Left ventricle myocardium inferior (tissue), 1 donor: Measurements from ENCODE around the gene CDC42BPB. TPM values are rescaled to one million over a fixed set of nuclear protein-coding genes. Genes with fewer than 3 reads are reported as not detected.

ENCODE experiments used
- DNase-seq: peaks from one replicate; pipeline ENCODE4 v3.0.0-alpha.2; 2020
- H3K27ac ChIP-seq: fragments of 200-600 bp; replicated peaks from 2 replicates; pipeline ENCODE4 v1.8.0; 2021
- H3K27me3 ChIP-seq: fragments of 200-600 bp; 2 replicates; pipeline ENCODE4 v1.8.0; 2021; ENCODE audit warnings: low read depth
- H3K36me3 ChIP-seq: fragments of 200-600 bp; 2 replicates; pipeline ENCODE4 v1.8.0; 2021
- H3K4me1 ChIP-seq: fragments of 200-600 bp; 2 replicates; pipeline ENCODE4 v1.8.0; 2021
- H3K4me3 ChIP-seq: fragments of 200-600 bp; 2 replicates; pipeline ENCODE4 v1.8.0; 2021; ENCODE audit warnings: mild to moderate bottlenecking, moderate library complexity
- H3K9me3 ChIP-seq: fragments of 200-600 bp; replicated peaks from 2 replicates; pipeline ENCODE4 v1.8.0; 2021
- CTCF ChIP-seq: fragments of 200-600 bp; IDR thresholded peaks from 2 replicates; pipeline ENCODE4 v1.8.0; 2021; ENCODE audit warnings: antibody characterized with exemption, mild to moderate bottlenecking, borderline replicate concordance
- intact Hi-C: fragments of 100-400 bp; cut with micrococcal nuclease; formaldehyde crosslinking; loops from one replicate; pipeline ENCODE4 v1.11.0; 2022
- total RNA-seq: library from RNA; stranded (reverse); fragmentation: NEBNext Ultra II Directional; extraction: Animal tissue kit (Norgen Biotek cat#: 25700); gene quantifications from one replicate; pipeline ENCODE4 v1.2.1, GENCODE V29; 2021
- donor health status: DM: no; HTN: yes; CAD: no; lungs with severe emphysema.

The CDC42BPB gene
- total RNA-seq, 1 donor from 2014 or later, result 67.1 TPM

GRCh38 chr14:103068351-103069073 is 11.2 kb upstream of the CDC42BPB start:
- Histone ChIP-seq H3K27ac (peak overlapping the region; percentile 70), H3K36me3 (no peaks in the 10 kb centered on the region), H3K4me3 (no peak overlapping the region), H3K9me3 (no peaks in the 10 kb centered on the region), H3K27me3 (no peaks in the 10 kb centered on the region), H3K4me1 (peaks cover 60% of the 10 kb centered on the region)
- TF ChIP-seq CTCF, result no peak
- intact Hi-C loops, result no loop called here
- DNase-seq, result no peak

GRCh38 chr14:103067231-103067954 is 10.0 kb upstream of the CDC42BPB start:
- peaks cover 49% of the 10 kb centered on the region for H3K4me1 ChIP-seq
- TF ChIP-seq CTCF, result no peak
- no peaks in the 10 kb centered on the region for H3K36me3 ChIP-seq
- intact Hi-C loops, result no loop called here
- peak overlapping the region; percentile 70 for H3K27ac ChIP-seq
- no peak for DNase-seq
- H3K27me3 ChIP-seq, result no peaks in the 10 kb centered on the region
- no peaks in the 10 kb centered on the region for H3K9me3 ChIP-seq
- no peak overlapping the region for H3K4me3 ChIP-seq

- DNase-seq, result no peak
- peaks cover 40% of the 10 kb centered on the region for H3K4me1 ChIP-seq
- H3K9me3 ChIP-seq, result no peaks in the 10 kb centered on the region
- intact Hi-C loops, result no loop called here
- H3K27me3 ChIP-seq, result no peaks in the 10 kb centered on the region
- TF ChIP-seq CTCF, result no peak
- no peaks in the 10 kb centered on the region for H3K36me3 ChIP-seq
- H3K4me3 ChIP-seq, result no peak overlapping the region
- peak overlapping the region; percentile 70 for H3K27ac ChIP-seq
Observed at GRCh38 chr14:103066399-103066798, 9.1 kb upstream of the CDC42BPB start.

- H3K9me3 ChIP-seq, result no peaks in the 10 kb centered on the region
- no peaks in the 10 kb centered on the region for H3K36me3 ChIP-seq
- no peak overlapping the region for H3K4me3 ChIP-seq
- intact Hi-C loops, result no loop called here
- H3K27me3 ChIP-seq, result no peaks in the 10 kb centered on the region
- H3K27ac ChIP-seq, result peak overlapping the region; percentile 70
- peaks cover 35% of the 10 kb centered on the region for H3K4me1 ChIP-seq
- DNase-seq, result no peak
- TF ChIP-seq CTCF, result no peak
Observed at GRCh38 chr14:103065861-103066260, 8.5 kb upstream of the CDC42BPB start.

- intact Hi-C loops, result no loop called here
- DNase-seq, result no peak
- TF ChIP-seq CTCF, result no peak
- Histone ChIP-seq H3K27me3 (no peaks in the 10 kb centered on the region), H3K9me3 (no peaks in the 10 kb centered on the region), H3K27ac (no peak overlapping the region), H3K4me1 (peaks cover 38% of the 10 kb centered on the region), H3K4me3 (no peak overlapping the region), H3K36me3 (no peaks in the 10 kb centered on the region)
Observed at GRCh38 chr14:103064978-103065377, 7.6 kb upstream of the CDC42BPB start.
